ENCODE results near the gene CTSE.

- no peak for TF ChIP-seq YY1 (IDR thresholded peaks at IDR 0.05; ENCODE audit: insufficient read depth, insufficient read length)
- no peak for TF ChIP-seq SUZ12 (IDR thresholded peaks at IDR 0.05; ENCODE audit: extremely low read depth, insufficient read depth, insufficient read length)
- TF ChIP-seq ZNF274 (IDR thresholded peaks at IDR 0.05; ENCODE audit: low read depth, low read length): no peak
Measured at GRCh38 chr1:206012086-206012859, 11.4 kb downstream of the CTSE start.

All from NT2/D1 (cell line).